Left renal pelvis (tissue), 4 donors: ENCODE measurements around the gene MARCHF3. TPM values are rescaled to one million over a fixed set of nuclear protein-coding genes. Genes with fewer than 3 reads are reported as not detected.
A peak's percentile ranks its signal among the peaks of the same experiment; 100 is the strongest.
"Not testable (repeated sequence)": the region's sequence is repeated elsewhere in the genome, so short reads cannot be mapped to it uniquely, and the experiment has no call there.

Experiments used
- DNase-seq, 4 donors: peaks; one replicate each; pipeline ENCODE4 v3.0.0-alpha.2; 2013; ENCODE audit warnings: low read depth in 4 of 4, low spot score in 3 of 4
- polyA plus RNA-seq, 4 donors: library from polyadenylated mRNA; unstranded; fragments of 120-200 nt; gene quantifications; one replicate each; pipeline ENCODE4 v1.2.1, GENCODE V29; 2013; ENCODE audit not compliant: insufficient read length in 4 of 4

Gene MARCHF3
- polyA plus RNA-seq, 4 donors = 4.0 to 7.6 (median 7.3) TPM

DNA sequence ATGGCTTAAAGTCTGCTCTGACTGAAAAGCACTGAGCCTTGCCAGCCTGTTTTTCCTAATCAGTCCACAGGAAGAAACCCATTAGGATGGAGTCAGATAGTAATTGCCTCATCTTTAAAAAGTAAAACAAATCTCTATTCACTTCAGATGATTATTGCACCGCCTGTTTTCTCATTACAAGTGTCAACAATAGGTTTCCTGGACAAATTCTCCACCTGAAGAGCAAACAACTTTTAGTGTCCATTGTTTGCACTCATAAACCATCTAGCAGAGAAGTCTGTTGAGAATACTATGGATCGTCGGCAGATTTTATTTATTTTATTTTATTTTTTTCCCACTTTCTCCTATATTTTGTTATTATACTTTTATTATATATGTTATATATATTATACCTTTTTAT is 22.7 kb upstream of the MARCHF3 start:
- DNase-seq = no peak

- DNase-seq = no peak
Observed at GRCh38 chr5:127051591-127051990, 21.2 kb upstream of the MARCHF3 start.

- no peak for DNase-seq
Observed at GRCh38 chr5:127046343-127047072, 16.1 kb upstream of the MARCHF3 start.

GRCh38 chr5:127042593-127042992 is 12.2 kb upstream of the MARCHF3 start:
- DNase-seq = no peak

- no peak for DNase-seq
Observed at GRCh38 chr5:127041571-127041970, 11.2 kb upstream of the MARCHF3 start.

GRCh38 chr5:127040796-127041520 is 10.6 kb upstream of the MARCHF3 start:
- no peak for DNase-seq

DNA sequence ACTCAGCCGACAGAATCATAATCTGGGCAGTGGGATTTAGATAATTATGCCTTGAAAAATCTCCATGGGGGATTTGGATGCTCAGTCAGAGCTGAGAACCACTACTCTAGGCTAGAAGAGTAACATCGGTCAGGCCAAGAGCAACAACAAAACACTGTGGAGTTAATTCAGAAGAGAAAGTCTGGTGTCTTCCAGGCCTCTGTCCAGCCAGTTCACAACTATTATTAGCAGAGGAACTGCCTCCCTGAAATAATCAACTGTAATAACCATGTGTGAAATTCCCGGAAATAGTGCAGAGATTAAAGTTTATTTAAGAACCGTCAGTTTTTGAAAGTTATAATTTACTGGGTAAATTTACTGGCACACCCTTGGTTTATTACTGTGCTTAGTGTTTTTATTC is 8.2 kb upstream of the MARCHF3 start:
- DNase-seq = no peak

DNA sequence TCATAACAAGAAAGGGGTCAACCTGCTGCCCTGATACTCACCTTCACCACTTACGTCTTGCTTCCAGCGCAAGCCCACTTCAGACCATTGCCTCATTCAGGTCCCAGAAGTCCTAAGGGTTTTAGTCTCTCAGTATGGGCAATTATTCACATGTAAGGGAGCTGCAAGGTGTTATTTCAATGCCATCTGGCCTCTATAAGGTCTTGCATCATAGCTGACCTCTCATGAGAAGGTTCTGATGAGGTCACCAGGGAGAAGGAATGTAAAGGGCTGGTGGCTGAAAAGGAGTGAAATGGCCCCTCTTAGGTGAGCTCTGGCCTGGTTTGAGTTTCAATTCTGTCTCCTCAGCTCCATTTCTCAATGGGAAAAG is 1.5 kb upstream of the MARCHF3 start:
- no peak for DNase-seq

- no peak for DNase-seq
Observed at GRCh38 chr5:127031147-127031862, 947 bp upstream of the MARCHF3 start.

DNA sequence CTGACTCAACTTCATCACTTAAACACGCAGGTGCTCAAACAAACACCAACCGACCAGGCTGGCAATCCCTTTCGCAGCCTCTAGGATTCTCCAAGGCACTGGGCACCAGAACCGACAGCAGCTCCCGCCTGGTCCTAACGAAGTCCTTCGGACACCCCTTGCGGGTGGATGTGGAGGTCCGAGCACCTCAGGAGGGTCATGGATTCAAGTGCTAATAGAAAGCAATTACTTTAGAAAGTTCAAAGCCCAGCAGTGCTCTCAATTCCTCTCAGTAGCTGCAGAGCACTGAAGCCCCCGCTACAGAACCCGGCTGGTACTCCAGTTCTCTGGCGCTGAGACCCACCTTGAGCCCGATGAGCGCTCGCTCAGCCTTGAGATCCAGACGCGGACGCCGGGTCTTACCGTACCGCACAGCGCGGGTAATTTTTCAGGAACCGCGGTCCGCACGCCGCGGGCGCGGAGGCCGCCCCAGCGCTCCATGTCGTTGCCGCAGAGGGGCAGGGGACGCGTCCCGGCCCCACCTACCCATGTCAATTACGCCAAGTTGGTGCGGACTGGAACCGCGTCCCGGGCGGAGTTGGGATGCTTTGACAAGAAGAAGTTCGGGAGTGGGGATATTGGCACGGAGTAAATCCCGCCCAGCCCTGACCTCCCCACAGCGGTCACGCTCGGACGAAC is 638 bp downstream of the MARCHF3 start:
- peak in 3 of 4 donors; percentile 31 to 49 (median 39) for DNase-seq

- peak in 1 of 4 donors; percentile 12 for DNase-seq
Observed at GRCh38 chr5:127028822-127029457, 1.4 kb downstream of the MARCHF3 start.

GRCh38 chr5:127027539-127027938 is 2.8 kb downstream of the MARCHF3 start:
- DNase-seq = no peak

- no peak for DNase-seq
Observed at GRCh38 chr5:127026166-127026565, 4.2 kb downstream of the MARCHF3 start.

- no peak for DNase-seq
Observed at GRCh38 chr5:127025467-127025866, 4.9 kb downstream of the MARCHF3 start.

- DNase-seq = no peak
Observed at GRCh38 chr5:127024821-127025220, 5.5 kb downstream of the MARCHF3 start.

DNA sequence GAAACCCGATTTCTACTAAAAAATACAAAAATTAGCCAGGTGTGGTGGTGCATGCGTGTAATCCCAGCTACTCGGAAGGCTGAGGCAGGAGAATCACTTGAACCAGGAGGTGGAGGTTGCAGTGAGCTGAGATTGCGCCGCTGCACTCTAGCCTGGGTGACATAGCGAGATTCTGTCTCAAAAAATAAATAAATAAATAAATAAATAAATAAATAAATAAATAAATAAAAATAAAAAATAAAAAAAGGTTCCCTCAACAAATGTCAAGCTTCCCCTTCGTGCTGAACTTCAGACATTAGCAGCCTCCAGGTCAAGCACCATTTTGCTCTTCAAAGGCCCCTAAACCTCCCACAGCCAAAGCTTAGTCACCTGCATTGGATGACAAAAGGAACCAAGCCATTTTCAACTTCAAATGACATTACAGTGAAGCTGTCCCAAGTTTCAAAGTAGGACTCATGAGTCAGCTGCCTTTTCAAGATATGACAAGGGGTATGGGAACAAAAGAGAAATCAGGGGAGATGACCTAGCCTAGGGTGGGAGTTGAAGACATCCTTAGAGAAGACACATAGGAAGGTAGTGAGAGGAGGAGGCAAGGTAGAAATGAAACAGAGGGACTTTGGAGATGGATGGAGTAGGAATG is 6.7 kb downstream of the MARCHF3 start:
- DNase-seq = not testable (repeated sequence)

GRCh38 chr5:127022846-127023245 is 7.5 kb downstream of the MARCHF3 start:
- DNase-seq = no peak

GRCh38 chr5:127019928-127020327 is 10.4 kb downstream of the MARCHF3 start:
- no peak for DNase-seq

DNA sequence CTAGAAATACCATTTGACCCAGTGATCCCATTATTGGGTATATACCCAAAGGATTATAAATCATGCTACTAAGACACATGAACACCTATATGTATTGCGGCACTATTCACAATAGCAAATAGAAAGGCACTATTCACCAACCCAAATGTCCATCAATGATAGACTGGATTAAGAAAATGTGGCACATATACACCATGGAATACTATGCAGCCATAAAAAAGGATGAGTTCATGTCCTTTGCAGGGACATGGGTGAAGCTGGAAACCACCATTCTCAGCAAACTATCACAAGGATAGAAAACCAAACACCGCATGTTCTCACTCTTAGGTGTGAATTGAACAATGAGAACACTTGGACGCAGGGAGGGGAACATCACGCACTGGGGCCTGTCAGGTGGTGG is 13.6 kb downstream of the MARCHF3 start:
- DNase-seq = not testable (repeated sequence)

DNA sequence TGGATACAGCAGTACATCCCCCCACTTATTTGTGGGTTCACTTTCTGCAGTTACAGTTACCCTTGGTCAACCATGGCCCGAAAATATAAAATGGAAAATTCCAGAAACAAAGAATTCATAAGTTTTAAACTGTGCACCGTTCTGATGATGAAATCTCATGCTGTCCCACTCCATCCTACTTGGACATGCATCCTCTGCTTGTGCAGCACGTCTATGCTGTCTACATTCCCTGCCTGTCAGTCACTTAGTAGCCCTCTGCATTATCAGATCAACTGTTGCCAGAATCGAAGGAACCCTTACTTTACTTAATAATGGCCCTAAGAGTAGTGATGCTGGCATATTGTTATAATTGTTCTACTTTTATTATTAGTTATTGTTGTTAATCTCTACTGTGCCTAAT is 14.6 kb downstream of the MARCHF3 start:
- DNase-seq = no peak
